ENCODE data around the gene SECTM1.
"Not testable (repeated sequence)": the region's sequence is repeated elsewhere in the genome, so short reads cannot be mapped to it uniquely, and the experiment has no call there.

The SECTM1 gene

DNA sequence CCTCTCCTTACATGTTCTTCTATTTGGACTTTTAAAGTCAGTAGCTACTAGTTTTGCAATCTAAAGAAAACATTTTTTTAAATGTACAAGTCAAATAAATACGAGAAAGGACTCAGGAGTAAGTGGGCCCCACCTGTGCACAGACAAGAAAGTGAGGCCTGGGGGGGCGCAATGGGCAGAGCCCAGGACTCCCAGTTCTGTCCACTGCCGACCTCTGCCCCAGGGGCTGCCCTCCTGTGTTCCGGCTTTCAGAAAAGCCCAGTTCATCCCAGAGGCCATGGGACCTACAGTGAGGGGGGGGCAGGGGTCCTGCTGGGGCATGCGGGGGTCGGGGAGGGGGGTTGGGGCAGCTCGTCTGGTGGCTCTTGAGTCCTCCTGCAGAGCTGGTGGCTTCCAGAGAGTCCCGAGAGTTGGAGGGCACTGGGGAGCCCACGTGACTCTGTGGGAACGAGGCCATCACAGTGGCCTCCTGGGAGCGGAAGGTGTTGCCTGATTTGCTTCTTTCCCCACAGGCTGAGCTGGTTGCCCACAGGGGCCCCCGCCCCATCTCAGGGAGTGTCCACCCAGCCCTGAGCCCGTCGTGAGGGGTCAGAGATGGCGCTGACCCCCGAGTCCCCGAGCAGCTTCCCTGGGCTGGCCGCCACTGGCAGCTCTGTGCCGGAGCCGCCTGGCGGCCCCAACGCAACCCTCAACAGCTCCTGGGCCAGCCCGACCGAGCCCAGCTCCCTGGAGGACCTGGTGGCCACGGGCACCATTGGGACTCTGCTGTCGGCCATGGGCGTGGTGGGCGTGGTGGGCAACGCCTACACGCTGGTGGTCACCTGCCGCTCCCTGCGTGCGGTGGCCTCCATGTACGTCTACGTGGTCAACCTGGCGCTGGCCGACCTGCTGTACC is 40.4 kb upstream of the SECTM1 start:
- no peak overlapping the region for H3K4me3 ChIP-seq (ENCODE audit: low read length)
- TF ChIP-seq ZNF274 (IDR thresholded peaks at IDR 0.05; ENCODE audit: low read depth, low read length), result no peak

DNA sequence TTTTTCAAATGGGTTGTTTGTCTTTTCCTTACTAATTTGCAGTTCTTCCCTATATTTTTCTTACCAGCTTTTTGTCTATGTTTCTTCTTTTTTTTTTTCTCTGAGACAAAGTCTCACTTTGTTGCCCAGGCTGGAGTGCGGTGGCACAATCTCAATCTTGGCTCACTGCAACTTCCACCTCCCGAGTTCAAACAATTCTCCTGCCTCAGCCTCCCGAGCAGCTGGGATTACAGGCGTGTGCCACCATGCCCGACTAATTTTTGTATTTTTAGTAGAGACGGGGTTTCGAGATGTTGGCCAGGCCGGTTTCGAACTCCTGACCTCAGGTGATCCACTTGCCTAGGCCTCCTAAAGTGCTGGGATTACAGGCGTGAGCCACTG is 39.5 kb upstream of the SECTM1 start:
- H3K4me3 ChIP-seq (ENCODE audit: low read length), result not testable (repeated sequence)

DNA sequence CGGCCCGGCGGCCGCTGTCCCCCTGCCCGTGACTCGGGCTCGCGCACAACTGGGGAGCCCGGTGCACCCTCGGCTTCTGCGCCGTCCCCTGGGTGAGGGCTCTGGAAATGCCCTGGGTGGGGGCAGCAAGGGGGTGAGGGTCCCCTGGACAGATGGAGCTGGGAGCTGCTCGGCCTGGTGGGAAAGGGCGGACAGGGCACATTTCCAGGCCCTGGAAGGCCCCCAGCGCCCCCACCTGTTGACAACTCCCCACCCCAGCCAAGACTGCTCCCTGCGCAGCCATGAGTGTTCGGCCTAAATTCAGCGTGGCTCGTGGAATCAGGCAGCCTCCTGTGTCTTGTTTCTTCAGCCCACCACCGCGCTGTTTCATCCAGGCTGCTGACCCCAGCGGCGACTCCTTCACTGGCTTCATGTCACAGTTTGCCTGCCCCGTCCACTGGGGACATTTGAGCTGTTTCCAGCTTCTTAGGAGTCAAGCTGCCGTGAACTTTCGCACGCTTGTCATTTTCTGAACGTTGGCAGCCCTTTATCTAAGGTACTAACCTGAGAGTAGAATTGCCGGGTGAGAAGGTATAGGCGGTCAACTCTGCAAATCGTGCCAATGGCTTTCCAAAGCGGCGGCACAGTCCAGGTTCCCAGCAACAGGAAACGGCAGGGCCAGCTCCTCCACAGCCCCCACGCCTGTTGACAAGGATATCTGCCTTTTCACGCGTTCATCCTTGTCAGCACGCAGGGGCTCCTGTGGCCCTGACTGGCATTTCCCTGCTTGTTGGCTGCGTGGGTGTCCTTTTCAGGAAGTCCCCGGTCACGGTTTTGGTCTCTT is 38.9 kb upstream of the SECTM1 start:
- no peak for TF ChIP-seq ZNF274 (IDR thresholded peaks at IDR 0.05; ENCODE audit: low read depth, low read length)

DNA sequence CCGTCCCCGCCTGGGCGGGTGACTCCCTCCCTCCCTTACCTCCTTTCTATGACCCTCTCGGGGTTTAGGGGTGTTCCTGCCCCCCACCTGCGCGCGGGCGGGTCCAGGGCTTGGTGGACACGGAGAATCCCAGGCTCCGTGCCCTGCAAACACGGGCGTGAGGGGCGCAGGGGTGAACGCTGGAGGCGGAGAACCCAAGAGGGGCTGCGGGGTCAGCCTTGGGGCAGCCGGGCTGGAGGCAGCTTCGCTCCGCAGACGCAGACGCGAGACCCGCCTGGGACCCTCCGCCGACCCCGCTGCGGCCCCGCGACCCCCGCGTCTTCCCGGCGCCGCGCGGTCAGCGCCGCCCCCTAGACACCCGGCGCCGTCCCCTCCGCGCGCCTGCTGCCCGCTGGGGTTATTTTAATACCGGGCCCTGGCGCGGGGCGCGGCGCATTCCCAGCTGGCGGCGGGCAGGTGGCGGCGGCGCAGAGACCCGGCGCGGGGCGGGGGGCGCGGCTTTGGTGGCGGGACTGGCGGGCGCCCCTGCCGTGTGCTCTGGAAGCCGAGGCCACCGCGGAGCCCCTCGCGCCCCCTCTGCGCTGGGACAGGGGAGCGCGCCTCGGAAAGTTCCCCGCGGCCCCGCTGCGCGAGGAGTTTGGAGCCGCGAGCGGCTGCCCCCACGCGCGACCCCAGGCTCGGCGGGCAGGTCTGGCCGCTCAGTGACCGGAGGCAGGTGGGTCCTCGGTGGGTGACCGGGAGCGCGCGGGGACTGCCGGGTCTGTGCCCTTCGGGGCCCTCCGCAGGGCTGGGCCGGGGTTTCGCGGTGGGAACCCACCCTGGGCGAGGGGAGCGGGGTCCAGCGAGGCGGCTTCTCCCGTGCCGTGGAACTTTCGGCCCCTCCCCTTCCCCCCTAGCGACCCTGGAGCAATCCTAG is 38.0 kb upstream of the SECTM1 start, which contains the start of gene UTS2R:
Gene UTS2R, plus strand, starts transcription at position 433 of the 916 bp plus-strand sequence. CDS start 2,560 bp downstream, outside the sequence.
- H3K4me3 ChIP-seq (ENCODE audit: low read length), result peak within 1 kb of the TSS; percentile 25; the same call in 1 of the 2 replicates
- TF ChIP-seq ZNF274 (IDR thresholded peaks at IDR 0.05; ENCODE audit: low read depth, low read length), result no peak

More for the DNA sequence above, 38.9 kb upstream of the SECTM1 start:
- H3K4me3 ChIP-seq (ENCODE audit: low read length), result peak overlapping the region; percentile 25; the same call in 1 of the 2 replicates

DNA sequence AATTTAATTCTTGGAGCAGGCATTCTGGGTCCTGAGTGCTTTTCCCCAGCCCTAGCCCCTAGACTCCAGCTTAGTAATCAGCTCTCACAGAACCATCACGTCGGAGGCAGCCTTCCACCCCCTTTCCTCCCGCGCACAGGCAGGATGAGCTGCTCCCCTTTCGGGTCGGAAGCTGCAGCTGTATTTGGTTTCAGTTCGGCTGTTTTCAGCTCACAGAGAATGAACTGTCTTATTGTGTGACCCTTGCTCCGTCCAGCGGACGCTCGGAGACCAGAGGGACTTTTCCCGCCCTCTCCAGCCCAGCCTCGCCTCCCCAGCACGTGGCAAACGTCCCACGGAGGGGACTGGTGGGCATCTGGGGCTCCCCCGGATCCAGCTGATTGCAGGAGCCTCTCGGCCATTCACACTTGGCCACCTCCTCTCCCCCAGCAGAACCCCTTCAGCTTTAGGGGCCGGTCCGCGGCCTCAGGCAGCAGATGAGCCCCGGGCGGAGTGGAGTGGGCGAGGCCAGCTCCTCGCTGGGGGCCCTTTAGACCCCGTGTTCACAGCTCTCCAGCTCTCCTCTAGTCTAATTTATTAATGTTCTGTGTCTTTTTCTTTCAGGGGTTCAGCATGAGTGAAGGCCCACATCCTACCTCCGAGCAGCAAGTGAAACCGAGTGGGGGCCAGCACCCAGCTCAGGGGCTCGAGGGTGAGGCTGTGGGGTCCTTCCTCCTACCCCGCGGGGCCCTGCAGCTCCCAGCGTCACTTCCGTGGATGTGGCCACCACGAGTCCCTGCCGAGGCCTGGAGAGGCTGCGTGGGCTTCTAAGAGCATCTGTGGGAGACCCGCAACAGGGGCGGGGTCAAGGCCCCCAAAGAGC is 37.1 kb upstream of the SECTM1 start:
- peak overlapping the region; percentile 20; the same call in 1 of the 2 replicates for H3K4me3 ChIP-seq (ENCODE audit: low read length)
- no peak for TF ChIP-seq ZNF274 (IDR thresholded peaks at IDR 0.05; ENCODE audit: low read depth, low read length)

DNA sequence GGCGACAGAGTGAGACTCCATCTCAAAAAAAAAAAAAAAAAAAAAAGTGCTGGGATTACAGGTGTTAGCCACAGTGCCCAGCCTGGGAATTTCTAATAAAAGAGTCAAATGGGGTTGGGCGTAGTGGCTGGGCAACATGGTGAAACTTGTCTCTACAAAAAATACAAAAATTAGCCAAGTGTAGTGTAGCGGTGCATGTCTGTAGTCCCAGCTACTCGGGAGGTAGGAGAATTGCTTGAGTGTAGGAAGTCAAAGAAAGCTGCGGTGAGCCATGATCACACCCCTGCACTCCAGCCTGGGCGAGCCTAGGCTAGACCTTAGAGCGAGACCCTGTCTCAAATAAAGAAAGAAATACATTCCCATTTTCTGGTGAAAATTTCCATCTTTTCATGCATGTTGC is 35.6 kb upstream of the SECTM1 start:
- no peak overlapping the region for H3K4me3 ChIP-seq (ENCODE audit: low read length)
- no peak for TF ChIP-seq ZNF274 (IDR thresholded peaks at IDR 0.05; ENCODE audit: low read depth, low read length)

DNA sequence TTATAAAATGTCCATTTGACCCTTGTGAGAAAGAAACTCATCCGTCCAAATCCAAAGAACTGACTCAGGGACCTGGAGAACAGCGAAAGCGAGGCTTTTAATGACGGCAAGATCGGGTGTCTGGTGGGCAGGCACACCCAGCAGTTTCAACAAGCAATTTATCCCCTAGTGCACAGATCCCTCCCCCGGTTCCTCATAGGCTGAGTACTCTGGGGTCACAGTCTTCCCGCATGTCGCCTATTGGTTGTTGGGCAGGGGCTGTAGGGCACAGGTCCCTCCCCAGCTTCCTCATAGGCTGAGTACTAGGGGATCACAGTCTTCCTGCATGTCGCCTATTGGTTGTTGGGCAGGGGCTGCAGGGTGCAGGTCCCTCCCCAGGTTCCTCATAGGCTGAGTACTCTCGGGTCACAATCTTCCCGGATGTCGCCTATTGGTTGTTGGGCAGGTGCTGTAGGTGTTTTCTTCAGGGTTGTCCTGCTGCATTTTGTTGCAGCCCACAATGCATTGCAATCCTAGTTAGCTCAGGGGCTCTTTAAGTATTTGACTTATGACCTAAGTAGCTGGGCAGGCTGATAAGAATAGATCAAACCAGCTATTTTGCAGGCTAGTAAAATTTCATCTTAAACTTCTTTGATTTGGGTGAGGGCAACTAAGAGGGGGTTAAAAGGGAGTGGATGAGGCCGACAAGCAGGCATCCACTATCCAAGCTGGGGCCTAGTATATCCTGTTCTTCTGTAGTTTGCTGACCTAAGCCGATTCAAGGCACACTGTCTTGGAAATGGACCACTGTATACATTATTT is 34.4 kb upstream of the SECTM1 start:
- no peak overlapping the region for H3K4me3 ChIP-seq (ENCODE audit: low read length)
- TF ChIP-seq ZNF274 (IDR thresholded peaks at IDR 0.05; ENCODE audit: low read depth, low read length), result no peak

DNA sequence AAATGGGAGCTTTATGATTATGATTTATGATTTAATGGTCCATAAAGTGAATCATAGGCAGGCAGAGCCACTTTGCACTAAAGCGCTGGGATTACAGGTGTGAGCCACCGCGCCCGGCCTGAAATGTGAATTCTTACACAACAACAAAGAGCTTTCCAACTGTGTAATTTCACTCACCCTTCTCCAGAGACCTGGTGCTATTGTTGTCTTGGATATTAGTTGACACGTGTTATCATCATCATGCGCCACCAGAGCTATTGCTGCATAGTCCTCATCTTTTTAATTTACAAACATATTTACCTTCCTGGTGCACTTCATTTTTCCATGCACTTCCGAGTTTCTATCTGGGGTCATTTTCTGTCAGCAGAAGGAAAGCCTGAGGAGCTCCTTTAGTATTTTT is 33.2 kb upstream of the SECTM1 start:
- no peak overlapping the region for H3K4me3 ChIP-seq (ENCODE audit: low read length)
- TF ChIP-seq ZNF274 (IDR thresholded peaks at IDR 0.05; ENCODE audit: low read depth, low read length), result no peak

DNA sequence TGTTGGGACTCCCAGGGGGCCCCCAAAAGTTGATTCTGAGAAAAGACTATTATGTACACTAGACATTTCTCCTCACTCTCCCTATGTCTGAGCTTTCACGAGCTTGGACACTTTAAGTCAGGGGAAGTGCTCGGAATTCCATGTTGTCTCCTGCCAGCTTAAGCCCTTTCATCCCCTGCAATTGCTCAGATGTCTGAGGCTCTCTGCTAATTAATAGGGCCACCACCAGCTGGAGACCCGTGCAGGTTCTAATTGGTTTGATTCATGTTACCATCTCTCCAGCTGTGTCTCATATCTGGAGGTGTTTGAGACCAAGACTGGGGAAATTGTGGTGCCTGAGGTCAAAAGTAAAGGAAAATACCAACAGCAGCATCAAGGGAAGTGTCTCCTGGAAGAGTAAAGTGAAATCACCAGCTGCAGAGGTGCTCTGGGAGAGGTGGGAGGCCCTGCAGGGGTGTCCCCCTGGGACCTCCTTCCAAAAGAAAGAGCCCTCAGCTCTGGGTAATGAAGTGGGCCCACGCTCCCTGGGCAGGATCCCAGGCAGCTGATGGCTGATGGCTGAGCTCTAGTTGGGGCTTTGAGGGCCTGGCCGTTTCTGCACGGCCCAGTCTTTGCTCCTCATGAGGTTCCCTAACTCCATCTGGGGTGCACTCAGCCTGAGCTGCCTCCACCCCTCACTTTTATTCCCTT is 32.2 kb upstream of the SECTM1 start:
- no peak for TF ChIP-seq ZNF274 (IDR thresholded peaks at IDR 0.05; ENCODE audit: low read depth, low read length)
- no peak overlapping the region for H3K4me3 ChIP-seq (ENCODE audit: low read length)

DNA sequence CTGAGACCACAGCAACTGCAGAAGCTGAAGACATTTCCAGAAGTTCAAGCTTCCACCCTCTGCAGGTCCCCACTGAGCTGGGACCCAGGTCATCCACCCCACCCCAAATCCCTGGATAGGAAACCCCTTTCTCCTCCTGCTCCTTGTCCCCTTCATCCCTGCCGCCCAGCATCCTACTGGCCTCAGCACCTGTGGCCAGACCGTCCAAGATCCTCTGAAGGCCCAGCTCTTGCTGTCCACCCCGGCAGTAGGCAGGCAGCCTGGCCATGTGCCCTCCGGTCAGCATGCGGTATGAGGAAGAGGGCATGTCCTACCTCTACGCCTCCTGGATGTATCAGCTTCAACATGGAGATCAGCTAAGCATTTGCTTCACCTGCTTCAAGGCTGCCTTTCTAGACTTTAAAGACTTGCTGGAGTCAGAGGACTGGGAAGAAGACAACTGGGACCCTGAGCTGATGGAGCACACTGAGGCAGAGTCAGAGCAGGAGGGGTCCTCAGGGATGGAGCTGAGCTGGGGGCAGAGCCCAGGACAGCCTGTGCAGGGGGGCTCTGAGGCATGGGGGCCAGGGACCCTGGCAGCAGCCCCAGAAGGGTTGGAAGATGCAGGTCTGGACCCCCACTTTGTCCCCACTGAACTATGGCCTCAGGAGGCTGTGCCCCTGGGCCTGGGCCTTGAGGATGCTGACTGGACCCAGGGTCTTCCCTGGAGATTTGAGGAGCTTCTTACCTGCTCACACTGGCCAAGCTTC is 28.5 kb upstream of the SECTM1 start:
- TF ChIP-seq ZNF274 (IDR thresholded peaks at IDR 0.05; ENCODE audit: low read depth, low read length), result no peak
- no peak overlapping the region for H3K4me3 ChIP-seq (ENCODE audit: low read length)

DNA sequence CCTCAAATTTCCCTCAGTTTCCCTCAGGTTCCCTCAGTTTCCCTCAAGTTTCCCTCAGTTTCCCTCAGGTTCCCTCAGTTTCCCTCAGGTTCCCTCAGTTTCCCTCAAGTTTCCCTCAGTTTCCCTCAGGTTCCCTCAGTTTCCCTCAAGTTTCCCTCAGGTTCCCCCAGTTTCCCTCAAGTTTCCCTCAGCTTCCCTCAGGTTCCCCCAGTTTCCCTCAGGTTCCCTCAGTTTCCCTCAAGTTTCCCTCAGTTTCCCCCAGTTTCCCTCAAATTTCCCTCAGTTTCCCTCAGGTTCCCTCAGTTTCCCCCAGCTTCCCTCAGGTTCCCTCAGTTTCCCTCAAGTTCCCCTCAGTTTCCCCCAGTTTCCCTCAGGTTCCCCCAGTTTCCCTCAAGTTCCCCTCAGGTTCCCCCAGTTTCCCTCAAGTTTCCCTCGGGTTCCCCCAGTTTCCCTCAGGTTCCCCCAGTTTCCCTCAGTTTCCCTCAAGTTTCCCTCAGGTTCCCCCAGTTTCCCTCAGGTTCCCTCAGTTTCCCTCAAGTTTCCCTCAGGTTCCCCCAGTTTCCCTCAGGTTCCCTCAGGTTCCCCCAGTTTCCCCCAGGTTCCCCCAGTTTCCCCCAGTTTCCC is 26.0 kb upstream of the SECTM1 start:
- H3K4me3 ChIP-seq (ENCODE audit: low read length), result not testable (repeated sequence)
